ENCODE measurements around the gene IFT74. TPM values are rescaled to one million over a fixed set of nuclear protein-coding genes. Genes with fewer than 3 reads are reported as not detected.

The IFT74 gene
- total and polyA plus RNA-seq, 10 donors, result 7.1 to 25.6 (median 11.8) TPM

DNA sequence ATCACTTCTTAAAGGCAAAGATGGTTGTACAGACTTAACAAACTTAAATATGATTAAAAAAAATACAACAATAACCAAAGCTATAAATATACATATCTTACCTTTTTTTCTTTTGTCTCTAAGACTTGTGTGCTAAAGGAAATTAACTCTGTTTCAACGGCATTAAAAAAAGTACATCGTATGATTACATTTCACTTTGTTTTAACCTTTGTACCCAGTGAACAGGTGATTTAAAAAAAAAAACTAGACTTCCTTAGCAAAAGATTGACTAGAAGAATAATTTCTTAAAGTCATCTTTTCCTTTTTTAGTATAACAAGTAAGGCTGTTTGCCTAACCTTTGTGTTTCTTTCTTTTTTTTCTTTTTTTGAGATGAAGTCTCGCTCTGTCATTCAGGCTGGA is 49.3 kb downstream of the IFT74 start, which contains the start of gene LRRC19:
LRRC19 (minus strand) TSS at position 182 of the 400 bp plus-strand sequence. CDS start 5,978 bp downstream, outside the sequence.
- no peak for DNase-seq
- Histone ChIP-seq H3K4me1 (no peaks in the 10 kb centered on the region), H3K27ac (no peak within 1 kb of the TSS), H3K27me3 (replicated peaks in 1 of 7) (no peaks in the 10 kb centered on the region), H3K4me3 (no peak within 1 kb of the TSS), H3K9me3 (no peaks in the 10 kb centered on the region), H3K36me3 (peaks cover 0 to 20% (median 0%) of the 10 kb centered on the region in 6 donors)
- intact Hi-C loops (cut with DNase I; ENCODE audit: low total_unique reads), result no loop called here
- no peak for TF ChIP-seq POLR2A (IDR thresholded peaks at IDR 0.05)
- TF ChIP-seq, protein P1, sequence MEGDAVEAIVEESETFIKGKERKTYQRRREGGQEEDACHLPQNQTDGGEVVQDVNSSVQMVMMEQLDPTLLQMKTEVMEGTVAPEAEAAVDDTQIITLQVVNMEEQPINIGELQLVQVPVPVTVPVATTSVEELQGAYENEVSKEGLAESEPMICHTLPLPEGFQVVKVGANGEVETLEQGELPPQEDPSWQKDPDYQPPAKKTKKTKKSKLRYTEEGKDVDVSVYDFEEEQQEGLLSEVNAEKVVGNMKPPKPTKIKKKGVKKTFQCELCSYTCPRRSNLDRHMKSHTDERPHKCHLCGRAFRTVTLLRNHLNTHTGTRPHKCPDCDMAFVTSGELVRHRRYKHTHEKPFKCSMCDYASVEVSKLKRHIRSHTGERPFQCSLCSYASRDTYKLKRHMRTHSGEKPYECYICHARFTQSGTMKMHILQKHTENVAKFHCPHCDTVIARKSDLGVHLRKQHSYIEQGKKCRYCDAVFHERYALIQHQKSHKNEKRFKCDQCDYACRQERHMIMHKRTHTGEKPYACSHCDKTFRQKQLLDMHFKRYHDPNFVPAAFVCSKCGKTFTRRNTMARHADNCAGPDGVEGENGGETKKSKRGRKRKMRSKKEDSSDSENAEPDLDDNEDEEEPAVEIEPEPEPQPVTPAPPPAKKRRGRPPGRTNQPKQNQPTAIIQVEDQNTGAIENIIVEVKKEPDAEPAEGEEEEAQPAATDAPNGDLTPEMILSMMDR (IDR thresholded peaks at IDR 0.05 in 8 of 11, conservative IDR thresholded peaks at IDR 0.05 in 3 of 11), result no peak
- no peak for TF ChIP-seq POLR2AphosphoS5 (IDR thresholded peaks at IDR 0.05)
- WGBS, 5 donors, result 93 to 99% (median 96%) methylated on average over 3 of the region's 3 CpGs

DNA sequence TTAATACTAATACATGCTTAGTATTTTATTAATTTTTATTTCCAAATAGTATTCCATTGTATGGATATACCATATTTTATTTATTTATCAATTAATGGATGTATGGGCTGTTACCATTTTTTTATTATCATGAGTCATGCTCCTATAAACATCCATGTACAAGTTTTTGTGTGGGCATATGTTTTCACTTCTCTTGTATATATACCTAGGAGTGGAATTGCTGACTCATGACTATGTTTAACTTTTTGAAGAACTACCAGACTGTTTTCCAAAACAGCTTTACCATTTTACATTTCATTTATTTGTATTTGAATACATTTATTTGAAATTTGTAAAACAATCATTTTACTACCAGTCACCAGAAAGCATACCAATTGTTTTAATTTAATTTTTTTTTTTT is 63.4 kb downstream of the IFT74 start:
- Histone ChIP-seq H3K4me1 (no peaks in the 10 kb centered on the region), H3K36me3 (peaks cover 0 to 87% (median 26%) of the 10 kb centered on the region in 6 donors), H3K4me3 (no peak overlapping the region), H3K27me3 (replicated peaks in 1 of 7) (no peaks in the 10 kb centered on the region), H3K27ac (no peak overlapping the region), H3K9me3 (no peaks in the 10 kb centered on the region)
- TF ChIP-seq POLR2A (IDR thresholded peaks at IDR 0.05), result no peak
- TF ChIP-seq, protein P1 (IDR thresholded peaks at IDR 0.05 in 8 of 11, conservative IDR thresholded peaks at IDR 0.05 in 3 of 11), result no peak
- no peak for TF ChIP-seq POLR2AphosphoS5 (IDR thresholded peaks at IDR 0.05)
- DNase-seq, result no peak
- intact Hi-C loops (cut with DNase I; ENCODE audit: low total_unique reads), result no loop called here

DNA sequence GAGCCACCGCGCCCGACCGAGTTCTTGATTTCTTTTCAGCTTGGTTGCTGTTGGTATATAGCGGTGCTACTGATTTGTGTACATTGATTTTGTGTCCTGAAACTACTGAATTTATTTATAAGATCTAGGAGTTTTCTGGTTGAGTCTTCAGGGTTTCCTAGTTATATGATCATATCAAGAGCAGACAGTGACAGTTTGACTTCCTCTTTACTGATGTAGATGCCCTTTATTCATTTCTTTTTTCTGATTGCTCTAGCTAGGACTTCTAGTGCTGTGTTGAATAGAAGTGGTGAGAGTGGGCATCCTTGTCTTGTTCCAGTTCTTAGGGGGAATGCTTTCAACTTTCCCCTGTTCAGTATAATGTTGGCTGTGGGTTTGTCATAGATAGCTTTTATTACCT is 66.7 kb downstream of the IFT74 start:
- TF ChIP-seq, protein P1 (IDR thresholded peaks at IDR 0.05 in 8 of 11, conservative IDR thresholded peaks at IDR 0.05 in 3 of 11), result no peak
- TF ChIP-seq POLR2AphosphoS5 (IDR thresholded peaks at IDR 0.05) (no peak), POLR2A (IDR thresholded peaks at IDR 0.05) (no peak)
- Histone ChIP-seq H3K27me3 (replicated peaks in 1 of 7) (no peaks in the 10 kb centered on the region), H3K36me3 (peaks cover 0 to 64% (median 19%) of the 10 kb centered on the region in 6 donors), H3K4me1 (no peaks in the 10 kb centered on the region), H3K9me3 (no peaks in the 10 kb centered on the region), H3K4me3 (no peak overlapping the region), H3K27ac (no peak overlapping the region)
- 84 to 94% (median 88%) methylated on average over 5 of the region's 5 CpGs for whole genome bisulfite sequencing, 5 donors
- no peak for DNase-seq
- intact Hi-C loops (cut with DNase I; ENCODE audit: low total_unique reads), result no loop called here

DNA sequence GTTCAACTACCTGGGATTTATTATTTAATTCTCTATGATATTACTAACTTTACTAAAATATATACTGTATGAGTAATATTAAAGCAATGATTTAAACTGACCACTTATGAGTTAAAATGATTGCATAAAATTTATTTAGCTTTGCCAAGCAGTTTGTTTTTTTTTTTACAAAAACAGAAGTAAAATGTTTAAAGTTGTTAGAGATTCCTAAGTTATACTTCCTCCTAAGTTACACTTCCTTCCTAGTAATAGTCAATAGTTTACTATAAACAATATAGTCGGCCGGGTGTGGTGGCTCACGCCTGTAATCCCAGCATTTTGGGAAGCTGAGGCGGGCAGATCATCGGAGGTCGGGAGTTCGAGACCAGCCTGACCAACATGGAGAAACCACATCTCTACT is 73.0 kb downstream of the IFT74 start:
- Histone ChIP-seq H3K27ac (no peak overlapping the region), H3K27me3 (replicated peaks in 1 of 7) (no peaks in the 10 kb centered on the region), H3K4me3 (no peak overlapping the region), H3K9me3 (no peaks in the 10 kb centered on the region), H3K36me3 (peaks cover 0 to 19% (median 9%) of the 10 kb centered on the region in 6 donors), H3K4me1 (peaks cover 0 to 6% (median 0%) of the 10 kb centered on the region in 6 donors)
- intact Hi-C loops (cut with DNase I; ENCODE audit: low total_unique reads), result no loop called here
- DNase-seq, result no peak
- WGBS, 5 donors, result 78 to 90% (median 80%) methylated on average over 7 of the region's 7 CpGs
- TF ChIP-seq POLR2AphosphoS5 (IDR thresholded peaks at IDR 0.05) (no peak), POLR2A (IDR thresholded peaks at IDR 0.05) (no peak)
- TF ChIP-seq, protein P1 (IDR thresholded peaks at IDR 0.05 in 8 of 11, conservative IDR thresholded peaks at IDR 0.05 in 3 of 11), result no peak

Measured in spleen (tissue), 11 donors.